GM12892 (cell line): ENCODE data around the gene GCLC.

Experiments used
- POLR2AphosphoS5 ChIP-seq: IDR thresholded peaks from 2 replicates; pipeline ENCODE4 v1.6.1; 2011; ENCODE audit warnings: low read depth, low read length, control low read depth
- TAF1 ChIP-seq: IDR thresholded peaks from 2 replicates; pipeline ENCODE4 v1.6.1; 2011; ENCODE audit warnings: low read depth, mild to moderate bottlenecking, control low read depth, low read length, borderline replicate concordance

DNA sequence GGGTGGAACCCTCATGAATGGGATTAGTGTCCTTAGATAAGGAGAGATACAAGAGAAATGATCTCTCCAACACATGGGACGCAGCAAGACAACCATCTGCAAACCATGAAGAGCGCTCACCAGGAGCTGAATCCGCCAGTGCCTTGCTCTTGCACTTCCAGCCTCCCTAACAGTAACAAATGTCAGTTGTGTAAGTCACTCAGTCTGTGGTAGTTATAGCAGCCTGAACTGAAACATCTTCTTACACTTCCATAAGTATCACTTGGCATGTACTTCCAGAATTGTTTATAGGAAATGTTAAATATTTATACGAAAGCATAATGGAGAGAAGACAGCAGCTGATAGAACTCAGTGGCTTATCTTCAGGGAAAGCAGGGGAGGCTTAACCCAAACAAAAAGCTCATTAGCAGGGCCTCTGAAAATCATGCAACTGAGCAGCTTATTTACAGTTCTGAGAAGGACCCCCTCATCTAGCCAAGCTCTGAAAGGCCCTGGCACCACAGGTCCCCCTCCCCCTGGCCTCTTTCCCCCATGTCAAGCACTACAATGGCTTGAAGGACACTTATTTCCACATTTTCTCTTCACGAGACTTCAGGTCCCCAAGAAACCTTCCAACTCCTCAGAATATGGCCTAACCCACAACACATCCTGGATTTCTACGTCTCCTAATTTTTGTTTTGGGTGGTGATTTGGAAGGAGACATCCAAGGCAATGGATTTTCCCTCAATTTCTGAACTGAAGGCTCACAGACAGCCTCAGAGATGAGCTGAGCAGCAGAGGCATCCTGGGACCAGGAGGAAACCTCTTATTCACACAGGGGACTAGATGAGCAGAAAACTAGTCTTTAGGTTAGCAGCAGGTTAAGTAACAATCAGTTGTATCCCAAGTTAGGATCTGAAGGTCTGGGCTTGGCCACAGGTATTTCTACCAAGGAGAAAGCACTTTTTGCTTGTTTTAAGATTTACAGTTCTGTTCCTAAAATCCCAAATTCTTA is 49.1 kb downstream of the GCLC start:
- TF ChIP-seq TAF1 (no peak), POLR2AphosphoS5 (no peak)
